MM.1S (cell line): ENCODE data around the gene RPAP2.

Experiments
- DNase-seq: peaks from one replicate; pipeline ENCODE4 v3.0.0-alpha.2; 2015
- H2AFZ ChIP-seq: fragments of 300-600 bp; sonication (generic); 2 replicates; pipeline ENCODE4 v1.6.0; 2016; ENCODE audit warnings: antibody characterized with exemption, low read length
- H3F3A ChIP-seq: fragments of 300-600 bp; sonication (generic); 2 replicates; pipeline ENCODE4 v1.6.1; 2016; ENCODE audit warnings: mild to moderate bottlenecking, antibody characterized with exemption, low read length, moderate library complexity, mixed read lengths; ENCODE audit not compliant: insufficient read depth
- H3K27ac ChIP-seq: fragments of 300-600 bp; sonication (generic); 2 replicates; pipeline ENCODE4 v1.5.1; 2016; ENCODE audit warnings: mild to moderate bottlenecking, low read length
- H3K27me3 ChIP-seq: fragments of 300-600 bp; sonication (generic); replicated peaks from 2 replicates; pipeline ENCODE4 v1.6.0; 2016; ENCODE audit warnings: low read length; ENCODE audit not compliant: insufficient read depth
- H3K36me3 ChIP-seq: fragments of 300-600 bp; sonication (generic); replicated peaks from 2 replicates; pipeline ENCODE4 v1.6.1; 2016; ENCODE audit warnings: mild to moderate bottlenecking, low read length, mixed read lengths; ENCODE audit not compliant: insufficient read depth
- H3K4me1 ChIP-seq: fragments of 300-600 bp; sonication (generic); 2 replicates; pipeline ENCODE4 v1.6.1; 2016; ENCODE audit warnings: low read length, mixed read lengths
- H3K4me2 ChIP-seq: fragments of 300-600 bp; sonication (generic); 2 replicates; pipeline ENCODE4 v1.6.0; 2016; ENCODE audit warnings: low read depth, low read length
- H3K4me3 ChIP-seq: fragments of 300-600 bp; sonication (generic); 2 replicates; pipeline ENCODE4 v1.5.1; 2016; ENCODE audit warnings: low read length, mixed read lengths
- H3K79me2 ChIP-seq: fragments of 300-600 bp; sonication (generic); 2 replicates; pipeline ENCODE4 v1.6.1; 2016; ENCODE audit warnings: mixed run types, low read length, mixed read lengths
- H3K9ac ChIP-seq: fragments of 300-600 bp; sonication (generic); 2 replicates; pipeline ENCODE4 v1.6.1; 2016; ENCODE audit warnings: low read length, mixed read lengths
- H3K9me2 ChIP-seq: fragments of 300-600 bp; sonication (generic); replicated peaks from 2 replicates; pipeline ENCODE4 v1.6.1; 2016; ENCODE audit warnings: mild to moderate bottlenecking, low read length, mixed read lengths; ENCODE audit not compliant: insufficient read depth
- H3K9me3 ChIP-seq: fragments of 300-600 bp; sonication (generic); replicated peaks from 2 replicates; pipeline ENCODE4 v1.6.1; 2016; ENCODE audit warnings: mild to moderate bottlenecking, low read length, mixed read lengths; ENCODE audit not compliant: insufficient read depth
- H4K20me1 ChIP-seq: fragments of 300-600 bp; sonication (generic); 2 replicates; pipeline ENCODE4 v1.6.1; 2016; ENCODE audit warnings: mild to moderate bottlenecking, low read length, moderate library complexity, mixed read lengths; ENCODE audit not compliant: insufficient read depth
- CTCF ChIP-seq: fragments of 300-600 bp; sonication (generic); IDR thresholded peaks from 2 replicates; pipeline ENCODE4 v1.5.1; 2016; ENCODE audit warnings: antibody characterized with exemption, low read length, mixed read lengths
- EZH2 ChIP-seq: fragments of 300-600 bp; sonication (generic); optimal IDR thresholded peaks from 2 replicates; pipeline ENCODE3; 2017; ENCODE audit warnings: low read depth, mild to moderate bottlenecking, antibody characterized with exemption, low read length, mixed read lengths
- EZH2phosphoT487 ChIP-seq: fragments of 300-600 bp; sonication (generic); IDR thresholded peaks from 2 replicates; pipeline ENCODE4 v1.6.1; 2018; ENCODE audit warnings: antibody characterized with exemption, low read length

The RPAP2 gene

GRCh38 chr1:92439291-92439690, 140.4 kb downstream of the RPAP2 start:
- Histone ChIP-seq H3K9ac (no peak overlapping the region), H3K4me2 (no peak overlapping the region), H3K9me2 (no peaks in the 10 kb centered on the region), H3K36me3 (no peaks in the 10 kb centered on the region), H3K9me3 (no peaks in the 10 kb centered on the region), H3K79me2 (no peaks in the 10 kb centered on the region), H3K4me1 (no peaks in the 10 kb centered on the region), H3K27ac (no peak overlapping the region), H3F3A (no peaks in the 10 kb centered on the region), H2AFZ (no peak overlapping the region), H4K20me1 (no peaks in the 10 kb centered on the region), H3K27me3 (no peaks in the 10 kb centered on the region), H3K4me3 (no peak overlapping the region)
- no peak for TF ChIP-seq EZH2phosphoT487
- TF ChIP-seq CTCF: no peak
- no peak for TF ChIP-seq EZH2
- no peak for DNase-seq

GRCh38 chr1:92441316-92441696, 142.4 kb downstream of the RPAP2 start:
- Histone ChIP-seq H3K9ac (no peak overlapping the region), H3K27me3 (no peaks in the 10 kb centered on the region), H4K20me1 (no peaks in the 10 kb centered on the region), H3K4me3 (no peak overlapping the region), H3K4me1 (no peaks in the 10 kb centered on the region), H3K9me3 (no peaks in the 10 kb centered on the region), H2AFZ (no peak overlapping the region), H3K9me2 (no peaks in the 10 kb centered on the region), H3K27ac (no peak overlapping the region), H3K36me3 (no peaks in the 10 kb centered on the region), H3K79me2 (no peaks in the 10 kb centered on the region), H3F3A (no peaks in the 10 kb centered on the region), H3K4me2 (no peak overlapping the region)
- no peak for TF ChIP-seq EZH2phosphoT487
- no peak for TF ChIP-seq CTCF
- TF ChIP-seq EZH2: no peak
- no peak for DNase-seq

- H3K9ac ChIP-seq: no peak overlapping the region
- no peaks in the 10 kb centered on the region for H3K36me3 ChIP-seq
- no peak overlapping the region for H2AFZ ChIP-seq
- H3K4me1 ChIP-seq: no peaks in the 10 kb centered on the region
- H3K9me3 ChIP-seq: no peaks in the 10 kb centered on the region
- TF ChIP-seq EZH2 (no peak), CTCF (no peak), EZH2phosphoT487 (no peak)
- no peak overlapping the region for H3K4me2 ChIP-seq
- H3K27me3 ChIP-seq: no peaks in the 10 kb centered on the region
- H3K9me2 ChIP-seq: no peaks in the 10 kb centered on the region
- no peaks in the 10 kb centered on the region for H4K20me1 ChIP-seq
- H3K27ac ChIP-seq: no peak overlapping the region
- no peak for DNase-seq
- H3F3A ChIP-seq: no peaks in the 10 kb centered on the region
- H3K4me3 ChIP-seq: no peak overlapping the region
- H3K79me2 ChIP-seq: no peaks in the 10 kb centered on the region
These were observed 143.0 kb downstream of the RPAP2 start for GRCh38 chr1:92441697-92442342.
